ENCODE data around the gene RASAL1.

DNA sequence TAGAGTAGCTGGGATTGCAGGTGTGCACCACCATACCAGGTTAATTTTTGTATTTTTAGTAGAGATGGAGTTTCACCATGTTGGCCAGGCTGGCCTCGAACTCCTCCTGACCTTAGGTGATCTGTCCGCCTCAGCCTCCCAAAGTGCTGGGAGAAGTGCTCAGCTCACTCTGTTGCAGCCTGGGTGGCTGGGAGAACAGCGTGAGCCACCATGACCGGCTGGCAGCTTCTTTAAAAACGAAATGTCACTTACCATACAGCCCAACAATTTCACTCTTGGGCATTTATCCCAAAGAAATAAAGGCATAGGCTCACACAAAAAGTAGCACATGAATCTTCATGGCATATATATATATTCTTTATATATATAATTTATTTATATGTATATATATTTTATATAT lies 9.2 kb upstream of the RASAL1 start:
- no peak for TF ChIP-seq POLR2A (IDR thresholded peaks at IDR 0.05)
- TF ChIP-seq, protein P1, sequence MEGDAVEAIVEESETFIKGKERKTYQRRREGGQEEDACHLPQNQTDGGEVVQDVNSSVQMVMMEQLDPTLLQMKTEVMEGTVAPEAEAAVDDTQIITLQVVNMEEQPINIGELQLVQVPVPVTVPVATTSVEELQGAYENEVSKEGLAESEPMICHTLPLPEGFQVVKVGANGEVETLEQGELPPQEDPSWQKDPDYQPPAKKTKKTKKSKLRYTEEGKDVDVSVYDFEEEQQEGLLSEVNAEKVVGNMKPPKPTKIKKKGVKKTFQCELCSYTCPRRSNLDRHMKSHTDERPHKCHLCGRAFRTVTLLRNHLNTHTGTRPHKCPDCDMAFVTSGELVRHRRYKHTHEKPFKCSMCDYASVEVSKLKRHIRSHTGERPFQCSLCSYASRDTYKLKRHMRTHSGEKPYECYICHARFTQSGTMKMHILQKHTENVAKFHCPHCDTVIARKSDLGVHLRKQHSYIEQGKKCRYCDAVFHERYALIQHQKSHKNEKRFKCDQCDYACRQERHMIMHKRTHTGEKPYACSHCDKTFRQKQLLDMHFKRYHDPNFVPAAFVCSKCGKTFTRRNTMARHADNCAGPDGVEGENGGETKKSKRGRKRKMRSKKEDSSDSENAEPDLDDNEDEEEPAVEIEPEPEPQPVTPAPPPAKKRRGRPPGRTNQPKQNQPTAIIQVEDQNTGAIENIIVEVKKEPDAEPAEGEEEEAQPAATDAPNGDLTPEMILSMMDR (IDR thresholded peaks at IDR 0.05), result no peak

Measured in Peyer's patch (tissue), 4 donors.